HK-2 (cell line): ENCODE measurements around the gene FNDC3B.
"Not testable (repeated sequence)": the region's sequence is repeated elsewhere in the genome, so short reads cannot be mapped to it uniquely, and the experiment has no call there.

Experiments used
- DNase-seq: peaks from one replicate; pipeline ENCODE4 v3.0.0-alpha.2; 2018; ENCODE audit not compliant: unreplicated experiment

Gene FNDC3B

DNA sequence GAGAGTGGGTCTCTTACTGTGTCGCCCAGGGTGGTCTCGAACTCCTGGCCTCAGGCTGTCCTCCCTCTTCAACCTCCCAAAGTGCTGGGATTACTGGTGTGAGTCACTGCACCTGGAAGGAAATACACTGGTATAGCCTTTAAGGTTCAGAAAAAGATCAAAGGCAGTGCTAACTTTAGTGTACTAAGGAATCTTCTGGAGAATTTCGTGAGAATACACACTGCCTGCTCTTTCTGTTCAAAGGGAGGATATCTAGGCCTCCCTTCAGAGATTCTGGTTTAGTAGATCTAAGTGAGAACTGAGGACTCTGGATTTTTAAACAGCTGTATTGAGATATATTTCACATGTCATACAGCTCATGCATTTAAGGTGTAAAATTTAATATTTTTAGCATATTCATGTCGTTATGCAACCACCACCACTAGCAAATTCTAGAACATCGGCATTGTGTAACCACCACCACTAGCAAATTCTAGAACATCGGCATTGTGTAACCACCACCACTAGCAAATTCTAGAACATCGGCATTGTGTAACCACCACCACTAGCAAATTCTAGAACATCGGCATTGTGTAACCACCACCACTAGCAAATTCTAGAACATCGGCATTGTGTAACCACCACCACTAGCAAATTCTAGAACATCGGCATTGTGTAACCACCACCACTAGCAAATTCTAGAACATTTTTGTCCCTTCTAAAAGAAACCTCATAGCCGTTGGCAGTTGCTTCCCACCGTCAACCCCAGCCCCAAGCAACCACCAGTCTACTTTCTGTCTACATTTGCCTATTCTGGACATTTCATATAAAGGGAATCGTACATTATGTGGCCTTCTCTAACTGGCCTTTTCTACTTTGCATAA is 54.4 kb downstream of the FNDC3B start:
- DNase-seq, result not testable (repeated sequence)

DNA sequence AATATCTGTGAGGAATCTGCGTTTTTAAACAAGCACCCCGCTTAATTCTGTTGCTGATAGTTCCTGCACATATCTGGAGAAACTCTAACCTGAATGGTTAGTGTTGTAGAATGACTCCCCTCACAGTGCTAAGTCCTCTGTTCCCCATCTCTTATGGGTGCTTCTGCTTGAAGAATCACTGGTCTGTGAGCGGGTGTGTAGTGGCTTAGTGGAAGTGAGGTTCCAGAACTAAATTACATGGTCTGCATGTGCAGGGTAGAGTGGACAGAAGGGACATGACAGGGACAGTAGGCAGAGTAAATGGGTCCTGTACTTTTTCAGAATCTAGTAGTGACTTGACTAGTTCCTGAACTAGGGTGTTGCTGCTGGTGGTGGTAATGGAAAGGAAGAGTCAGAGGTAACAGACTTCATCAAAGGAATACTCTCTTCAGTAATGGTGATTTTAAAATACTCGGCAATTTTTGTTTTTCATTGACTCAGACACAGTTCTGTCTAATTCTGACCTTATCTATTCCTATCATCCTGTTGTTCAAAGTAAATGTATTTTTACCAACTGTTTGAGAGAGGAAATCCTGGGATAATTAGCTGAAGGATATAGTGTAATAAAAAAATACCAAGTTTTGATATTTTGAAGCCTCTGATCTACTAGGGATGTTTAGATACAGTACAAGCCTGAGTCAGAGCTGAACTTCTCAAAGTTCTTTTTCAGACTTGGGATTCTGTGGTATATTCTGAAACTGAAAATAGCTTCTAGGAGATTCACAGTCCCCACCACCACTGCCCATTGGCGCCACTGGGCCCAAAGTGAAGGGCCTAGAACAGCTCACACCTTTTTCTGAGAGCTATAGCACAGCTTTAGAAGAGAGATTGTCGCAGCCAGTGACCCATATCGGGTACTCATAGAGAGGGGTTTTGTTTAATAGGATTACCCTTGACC is 55.5 kb downstream of the FNDC3B start:
- DNase-seq, result no peak

- no peak for DNase-seq
These were observed 57.6 kb downstream of the FNDC3B start for GRCh38 chr3:172096881-172097420.

DNA sequence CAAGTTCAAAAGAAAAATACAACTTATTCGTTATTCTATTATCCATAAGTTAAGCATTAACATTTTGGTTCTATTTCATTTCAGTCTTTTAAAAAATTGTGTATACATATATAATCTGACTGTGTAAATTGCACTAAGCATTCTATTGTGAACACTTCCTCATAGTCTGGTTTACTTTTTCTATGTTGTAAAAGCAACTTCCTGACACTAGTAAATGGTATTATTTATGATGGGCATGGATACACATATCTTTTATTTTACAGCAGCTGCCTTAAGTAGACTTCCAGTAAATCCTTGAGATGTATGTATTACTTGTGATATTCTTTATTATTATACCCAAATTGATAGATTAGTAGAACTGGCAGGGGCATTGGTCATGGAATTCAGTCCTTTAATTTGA is 58.2 kb downstream of the FNDC3B start:
- no peak for DNase-seq

DNA sequence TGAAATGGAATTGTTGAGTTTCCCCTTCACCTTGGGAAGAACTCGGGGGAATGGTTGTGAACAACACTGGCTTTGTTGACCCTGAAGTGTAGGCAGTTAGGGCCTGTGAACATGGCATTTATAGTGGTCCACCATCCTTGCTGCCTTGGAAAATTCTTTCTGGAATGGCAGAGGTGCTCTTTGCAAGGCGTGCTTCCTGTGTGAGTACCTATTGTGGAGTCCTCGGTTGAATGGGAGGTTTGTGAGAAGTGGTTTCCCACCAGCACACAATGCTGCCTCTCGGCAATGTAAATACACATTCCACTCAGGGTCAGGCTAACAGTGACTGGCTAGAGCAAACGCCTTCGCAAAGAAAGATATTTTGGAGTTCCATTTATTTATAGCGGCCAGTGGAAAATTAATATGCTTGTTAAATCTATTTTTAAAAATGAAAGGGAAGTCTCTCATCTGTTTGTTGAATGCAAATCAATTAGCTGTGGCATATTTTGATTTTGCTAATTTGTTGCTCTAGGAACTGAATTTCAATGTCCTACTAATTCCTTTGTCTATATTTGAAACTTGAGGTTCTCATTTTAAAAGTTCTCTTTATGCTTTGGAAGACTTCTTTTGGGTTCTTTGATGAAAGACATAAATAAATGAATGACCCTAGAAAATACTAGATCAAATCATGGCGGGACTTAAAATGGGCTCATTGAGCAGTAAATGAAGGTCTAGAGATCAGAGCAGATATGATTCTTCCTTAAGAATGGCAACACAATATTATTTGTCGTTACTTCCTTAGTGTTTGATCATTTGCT is 59.5 kb downstream of the FNDC3B start:
- no peak for DNase-seq

DNA sequence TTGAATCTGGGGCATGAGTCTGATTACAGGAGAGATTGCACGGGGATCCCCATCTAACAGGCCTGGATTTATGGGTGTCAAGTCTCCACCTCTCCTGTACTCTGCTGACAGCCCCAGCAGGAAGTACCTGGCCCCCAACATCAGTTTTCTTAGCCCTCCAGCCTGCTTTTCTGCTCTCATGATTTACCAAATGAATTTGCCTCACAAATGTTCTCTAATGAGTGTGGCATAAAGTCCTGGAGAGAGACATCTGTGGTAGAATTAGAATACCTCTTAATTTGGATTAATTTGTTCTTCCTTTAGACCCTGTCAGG is 60.1 kb downstream of the FNDC3B start:
- no peak for DNase-seq

GRCh38 chr3:172100482-172100881 is 61.1 kb downstream of the FNDC3B start:
- no peak for DNase-seq

DNA sequence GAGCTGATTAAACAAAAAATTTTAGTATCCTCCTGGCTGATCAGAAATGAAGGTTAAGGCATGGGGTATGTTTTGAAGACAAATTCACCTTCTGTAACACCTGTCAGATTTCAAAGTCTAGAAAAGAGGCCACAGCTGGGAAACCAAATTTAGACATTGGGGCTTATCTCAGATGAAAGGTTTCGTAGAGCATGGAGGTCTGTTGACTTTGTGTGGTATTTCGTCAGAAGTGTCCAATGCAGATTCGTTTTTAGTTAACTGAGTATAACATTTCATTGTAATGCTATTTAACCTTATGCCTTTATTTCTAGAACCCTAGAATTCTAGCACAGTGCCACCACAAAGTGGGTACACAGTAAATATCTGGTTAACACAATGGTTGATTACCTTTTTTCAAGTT is 61.7 kb downstream of the FNDC3B start:
- no peak for DNase-seq

DNA sequence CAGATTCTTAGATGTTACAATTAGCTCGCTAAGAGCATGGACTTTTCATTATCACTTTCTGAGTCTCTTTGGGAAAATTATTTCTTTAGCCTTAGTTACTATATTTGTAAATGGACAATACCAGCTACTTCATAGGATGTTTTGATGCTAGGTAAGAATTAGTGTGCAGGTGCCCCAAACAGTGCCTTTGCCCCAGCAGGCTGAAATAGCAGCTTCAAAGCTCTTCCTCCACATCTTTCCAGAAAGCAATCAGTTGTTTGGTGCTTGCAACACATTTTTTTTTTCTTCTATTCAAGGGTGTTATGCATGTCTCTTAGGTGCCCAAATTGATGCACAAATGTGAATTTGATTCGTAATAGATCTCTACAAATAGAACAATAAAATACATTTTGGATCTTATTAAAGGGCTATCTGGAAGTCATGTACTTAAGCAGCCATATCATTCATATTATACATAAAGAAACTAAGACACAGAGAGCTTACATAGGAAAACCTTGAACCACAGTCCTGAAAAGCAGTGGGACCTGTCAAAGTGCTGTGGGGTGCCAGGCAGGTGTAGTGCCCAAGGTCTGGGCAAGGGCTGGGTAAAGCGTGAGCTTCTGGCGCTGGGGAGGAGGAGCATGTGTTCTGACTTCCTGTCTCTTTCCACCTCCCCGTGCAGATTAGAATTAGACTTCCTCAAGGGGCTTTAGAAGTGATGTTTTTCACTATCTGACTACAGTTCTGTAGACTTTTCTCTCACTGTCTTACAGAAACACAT is 62.9 kb downstream of the FNDC3B start:
- DNase-seq, result no peak

DNA sequence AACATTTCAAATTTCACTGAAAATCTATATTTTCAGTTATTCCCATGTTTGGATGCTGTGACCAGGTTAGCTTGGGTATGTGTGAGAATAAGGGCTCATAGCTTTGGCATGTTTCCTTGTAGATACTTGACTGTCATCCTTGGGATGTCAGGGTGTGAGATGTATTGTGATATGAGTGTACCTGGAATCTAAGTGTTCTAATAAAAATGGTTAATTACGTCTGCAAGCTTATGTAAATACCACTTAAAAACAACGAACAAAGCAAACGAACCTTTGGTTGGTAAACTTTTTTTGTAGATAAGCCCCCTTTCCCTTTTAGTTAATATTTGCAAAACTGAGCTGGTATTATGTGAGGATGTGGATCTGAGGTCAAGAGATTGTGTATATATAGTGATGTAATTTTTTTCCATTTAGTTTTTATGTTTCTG is 63.5 kb downstream of the FNDC3B start:
- DNase-seq, result no peak

GRCh38 chr3:172103724-172104123 is 64.3 kb downstream of the FNDC3B start:
- peak; percentile 58 for DNase-seq

GRCh38 chr3:172104471-172105072 is 65.2 kb downstream of the FNDC3B start:
- DNase-seq, result no peak

DNA sequence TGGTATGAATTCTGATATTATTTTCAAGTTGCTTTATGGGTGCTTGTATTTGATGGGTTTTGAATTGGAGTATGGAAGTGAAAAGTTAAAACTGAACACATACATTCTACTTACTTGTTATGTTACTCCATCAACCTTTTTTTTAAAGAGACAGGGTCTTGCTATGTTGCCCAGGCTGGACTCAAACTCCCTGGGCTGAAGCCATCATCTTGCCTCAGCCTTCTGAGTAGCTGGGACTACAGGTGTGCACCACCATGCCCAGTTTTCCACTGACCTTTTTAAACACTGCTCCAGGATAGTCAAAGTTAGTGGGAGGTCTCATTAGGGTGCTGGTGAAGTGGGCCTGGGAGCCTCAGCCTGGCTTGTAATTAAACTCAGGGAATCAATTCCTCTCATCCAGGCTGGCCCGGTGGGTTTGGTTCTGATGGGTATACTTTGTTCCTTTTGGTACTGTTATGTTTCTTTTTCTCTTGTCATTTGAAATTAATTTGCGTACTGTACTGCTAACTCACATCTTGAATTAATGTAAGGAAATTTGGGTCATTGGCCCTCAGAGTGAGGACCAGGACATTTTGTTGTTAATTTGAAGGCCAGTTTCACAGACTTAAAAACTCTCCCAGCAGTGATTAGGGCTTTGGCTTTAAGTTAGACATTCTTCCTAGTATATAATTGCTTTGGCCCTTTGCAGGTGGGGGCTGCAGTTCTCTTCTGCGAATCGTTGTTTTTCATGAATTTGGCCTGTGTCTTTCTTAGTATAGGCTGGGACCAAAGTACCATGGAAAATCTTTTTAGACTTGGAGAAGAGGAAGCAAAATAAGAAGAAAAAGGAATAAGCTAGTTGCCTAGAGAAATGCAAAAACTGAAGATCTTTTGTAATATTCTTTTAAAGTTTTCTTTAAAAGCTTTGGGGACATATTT is 66.9 kb downstream of the FNDC3B start:
- DNase-seq, result no peak

GRCh38 chr3:172106989-172107388 is 67.6 kb downstream of the FNDC3B start:
- peak; percentile 52 for DNase-seq

GRCh38 chr3:172107403-172107802 is 68.0 kb downstream of the FNDC3B start:
- no peak for DNase-seq

DNA sequence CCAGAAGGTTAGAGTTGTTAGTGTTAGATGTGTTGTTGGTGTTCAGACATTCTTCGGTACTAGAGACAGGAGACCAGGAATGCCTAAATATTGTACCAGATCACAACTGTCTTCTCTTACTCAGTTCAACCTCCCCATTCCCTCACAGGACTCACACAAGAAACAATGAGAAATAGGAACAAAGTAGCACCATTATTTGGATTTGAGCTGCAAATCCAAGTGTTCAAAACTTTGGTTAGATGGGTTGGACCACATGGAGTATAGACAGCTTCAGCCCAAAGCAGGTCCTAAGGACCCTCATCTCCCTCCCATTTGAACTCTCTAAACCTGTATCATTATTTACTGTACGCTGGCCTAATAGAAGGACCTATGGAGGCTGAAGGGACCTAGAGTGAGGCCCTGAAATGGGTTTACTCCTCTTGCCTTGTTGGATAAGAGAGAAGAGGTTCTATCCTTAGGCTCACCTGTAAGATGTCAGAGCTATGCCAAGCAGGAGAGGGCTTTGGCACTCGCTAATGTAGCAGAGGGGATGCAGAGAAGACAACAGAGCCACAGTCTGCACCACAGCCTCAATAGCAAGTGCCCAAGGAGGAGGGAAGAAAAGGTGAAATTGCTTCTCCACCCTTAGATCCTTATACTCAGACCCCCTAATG is 70.9 kb downstream of the FNDC3B start:
- DNase-seq, result no peak

GRCh38 chr3:172111163-172111562 is 71.8 kb downstream of the FNDC3B start:
- DNase-seq, result no peak

- DNase-seq, result no peak
These were observed 72.8 kb downstream of the FNDC3B start for GRCh38 chr3:172112078-172112733.
